Neural cell (in vitro differentiated cells): Measurements from ENCODE around the gene ANO1. TPM values are rescaled to one million over a fixed set of nuclear protein-coding genes. Genes with fewer than 3 reads are reported as not detected.

Experiments used
- H2AFZ ChIP-seq: fragments of 200-600, 300-800 bp; sonication (generic), shearing (Covaris generic); 2 replicates; pipeline ENCODE4 v1.6.0; 2014; ENCODE audit warnings: low read depth, mild to moderate bottlenecking, antibody characterized with exemption, low read length, moderate library complexity
- H3F3A ChIP-seq: fragments of 200-600 bp; shearing (Covaris generic); 2 replicates; pipeline ENCODE4 v1.6.1; 2016; ENCODE audit warnings: mild to moderate bottlenecking, moderate library complexity, mixed read lengths, antibody characterized with exemption, low read length; ENCODE audit not compliant: insufficient read depth, poor library complexity, severe bottlenecking
- H3K27ac ChIP-seq: fragments of 200-600, 300-800 bp; sonication (generic), shearing (Covaris generic); 2 replicates; pipeline ENCODE4 v1.5.1; 2014; ENCODE audit warnings: mild to moderate bottlenecking, low read length, moderate library complexity
- H3K27me3 ChIP-seq: fragments of 300-800, 200-600 bp; sonication (generic), shearing (Covaris generic); 2 replicates; pipeline ENCODE4 v1.6.0; 2014; ENCODE audit warnings: mild to moderate bottlenecking, low read depth, low read length, moderate library complexity; ENCODE audit not compliant: insufficient read depth
- H3K36me3 ChIP-seq: fragments of 300-800, 200-600 bp; sonication (generic), shearing (Covaris generic); 2 replicates; pipeline ENCODE4 v1.5.1; 2014; ENCODE audit warnings: mild to moderate bottlenecking, antibody characterized with exemption, low read length, moderate library complexity; ENCODE audit not compliant: insufficient read depth
- H3K4me2 ChIP-seq: fragments of 300-800, 200-600 bp; sonication (generic), shearing (Covaris generic); 2 replicates; pipeline ENCODE4 v1.6.0; 2014; ENCODE audit warnings: mild to moderate bottlenecking, low read length
- H3K4me3 ChIP-seq: fragments of 300-800, 200-600 bp; sonication (generic), shearing (Covaris generic); 2 replicates; pipeline ENCODE4 v1.5.1; 2014; ENCODE audit warnings: mild to moderate bottlenecking, low read length, moderate library complexity
- H3K79me2 ChIP-seq: fragments of 200-600 bp; shearing (Covaris generic); replicated peaks from 2 replicates; pipeline ENCODE4 v1.6.0; 2014; ENCODE audit warnings: mild to moderate bottlenecking, low read length, moderate library complexity; ENCODE audit not compliant: insufficient read depth
- H3K9ac ChIP-seq: fragments of 300-800, 200-600 bp; sonication (generic), shearing (Covaris generic); 2 replicates; pipeline ENCODE4 v1.6.1; 2016; ENCODE audit warnings: mild to moderate bottlenecking, low read length, mixed read lengths
- H3K9me2 ChIP-seq: fragments of 200-600 bp; shearing (Covaris generic); 2 replicates; pipeline ENCODE4 v1.6.1; 2016; ENCODE audit warnings: mild to moderate bottlenecking, low read length, mixed read lengths; ENCODE audit not compliant: insufficient read depth
- H3K9me3 ChIP-seq: fragments of 200-600, 300-800 bp; sonication (generic), shearing (Covaris generic); 2 replicates; pipeline ENCODE4 v1.6.1; 2016; ENCODE audit warnings: mild to moderate bottlenecking, mixed run types, low read length, moderate library complexity, mixed read lengths
- H4K20me1 ChIP-seq: fragments of 200-600 bp; shearing (Covaris generic); 2 replicates; pipeline ENCODE4 v1.6.1; 2016; ENCODE audit warnings: mild to moderate bottlenecking, mixed run types; ENCODE audit not compliant: insufficient read depth
- CTCF ChIP-seq: fragments of 450-650 bp; IDR thresholded peaks from 2 replicates; pipeline ENCODE4 v1.5.1; 2014; ENCODE audit warnings: antibody characterized with exemption, mild to moderate bottlenecking, moderate library complexity; ENCODE audit not compliant: poor library complexity, severe bottlenecking
- EP300 ChIP-seq: fragments of 450-650 bp; conservative IDR thresholded peaks from 2 replicates; pipeline ENCODE4 v1.6.1; 2014; ENCODE audit warnings: antibody characterized with exemption, mild to moderate bottlenecking, moderate library complexity; ENCODE audit not compliant: poor library complexity, severe bottlenecking
- EZH2 ChIP-seq: fragments of 200-600, 300-800 bp; shearing (Covaris generic), sonication (generic); IDR thresholded peaks from 2 replicates; pipeline ENCODE4 v1.6.1; 2014; ENCODE audit warnings: antibody characterized with exemption, low read length, borderline replicate concordance, mild to moderate bottlenecking; ENCODE audit not compliant: insufficient read depth, poor library complexity, severe bottlenecking
- MXI1 ChIP-seq: fragments of 450-650 bp; conservative IDR thresholded peaks from 2 replicates; pipeline ENCODE4 v1.6.1; 2014; ENCODE audit warnings: antibody characterized with exemption, mild to moderate bottlenecking; ENCODE audit not compliant: poor library complexity, severe bottlenecking
- POLR2AphosphoS5 ChIP-seq: IDR thresholded peaks from 2 replicates; pipeline ENCODE4 v1.6.1; 2012
- RAD21 ChIP-seq: fragments of 450-650 bp; conservative IDR thresholded peaks from 2 replicates; pipeline ENCODE4 v1.6.1; 2014; ENCODE audit warnings: antibody characterized with exemption, mild to moderate bottlenecking, moderate library complexity
- REST ChIP-seq: IDR thresholded peaks from 2 replicates; pipeline ENCODE4 v1.6.1; 2012; ENCODE audit warnings: borderline replicate concordance
- SMC3 ChIP-seq: fragments of 450-650 bp; conservative IDR thresholded peaks from 2 replicates; pipeline ENCODE4 v1.6.1; 2014; ENCODE audit warnings: antibody characterized with exemption, mild to moderate bottlenecking, moderate library complexity; ENCODE audit not compliant: poor library complexity
- TAF1 ChIP-seq: IDR thresholded peaks from 2 replicates; pipeline ENCODE4 v1.6.1; 2012; ENCODE audit warnings: low read depth
- polyA minus RNA-seq: library from RNA; depleted of rRNA, polyadenylated mRNA; stranded (reverse); fragments of >200 nt; gene quantifications from 2 replicates; pipeline ENCODE4 v1.2.3, GENCODE V29; 2014
- polyA plus RNA-seq: library from polyadenylated mRNA; depleted of rRNA; stranded (reverse); fragments of >200 nt; gene quantifications from 2 replicates; pipeline ENCODE4 v1.2.3, GENCODE V29; 2014

ANO1 gene
- not detected in 2 replicates for polyA plus RNA-seq
- polyA minus RNA-seq, result 0.73 TPM in 1 of 2 replicates, not detected in the other

GRCh38 chr11:70078095-70078780, at the start of gene ANO1:
TSS of gene ANO1 (plus strand) at chr11:70078317. CDS start at chr11:70078607, 290 bp downstream.
- Histone ChIP-seq H3K79me2 (no peaks in the 10 kb centered on the region), H3F3A (no peaks in the 10 kb centered on the region), H3K9ac (no peak within 1 kb of the TSS), H3K4me2 (no peak within 1 kb of the TSS), H3K27ac (no peak within 1 kb of the TSS), H3K36me3 (no peaks in the 10 kb centered on the region), H4K20me1 (no peaks in the 10 kb centered on the region), H3K27me3 (peaks cover 54% of the 10 kb centered on the region), H3K4me3 (peak within 1 kb of the TSS; percentile 49), H2AFZ (no peak within 1 kb of the TSS), H3K9me3 (no peaks in the 10 kb centered on the region), H3K9me2 (no peaks in the 10 kb centered on the region)
- TF ChIP-seq POLR2AphosphoS5 (no peak), TAF1 (no peak), REST (no peak), RAD21 (no peak), EP300 (no peak), EZH2 (no peak), SMC3 (no peak)

GRCh38 chr11:70029115-70029860, 48.8 kb upstream of the ANO1 start:
- Histone ChIP-seq H3K27me3 (no peaks in the 10 kb centered on the region), H3K4me3 (no peak overlapping the region), H2AFZ (no peak overlapping the region), H3K9me2 (no peaks in the 10 kb centered on the region), H3K9me3 (no peaks in the 10 kb centered on the region), H3K4me2 (no peak overlapping the region), H3K9ac (no peak overlapping the region), H3K36me3 (no peaks in the 10 kb centered on the region), H3K27ac (no peak overlapping the region), H3K79me2 (no peaks in the 10 kb centered on the region), H4K20me1 (no peaks in the 10 kb centered on the region), H3F3A (no peaks in the 10 kb centered on the region)
- TF ChIP-seq POLR2AphosphoS5 (no peak), EP300 (no peak), SMC3 (no peak), MXI1 (no peak), CTCF (no peak), EZH2 (no peak), RAD21 (no peak), TAF1 (no peak), REST (no peak)
